ENCODE data around the gene ASMTL.

The ASMTL gene

DNA sequence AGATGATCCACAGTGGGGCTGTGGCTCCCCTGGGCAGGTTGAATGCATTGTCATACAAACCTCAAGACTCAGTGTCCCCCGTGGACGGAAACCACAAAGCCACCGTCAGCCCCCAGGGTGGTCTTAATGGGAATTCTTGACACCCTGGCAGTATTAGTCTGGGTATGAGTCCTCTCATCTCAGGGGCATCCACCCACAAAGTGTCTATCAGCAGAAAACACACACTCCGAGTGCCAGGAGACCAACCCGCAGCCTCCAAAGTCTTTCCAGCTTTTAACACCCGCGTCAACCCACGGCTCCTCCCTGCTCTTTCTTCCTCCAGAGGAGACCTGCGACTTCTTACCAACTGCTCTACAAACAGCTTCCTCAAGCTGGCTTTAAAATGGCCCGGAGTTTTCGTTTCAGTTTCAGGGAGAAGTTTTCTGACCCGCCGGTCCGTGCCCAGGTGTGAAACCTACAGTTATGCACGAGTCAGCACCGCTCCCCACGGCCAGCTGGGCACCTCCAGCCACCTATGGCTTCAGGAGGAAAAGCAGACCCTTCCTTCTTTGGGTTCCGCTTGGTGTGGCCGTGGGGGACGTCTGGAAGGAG lies 14.4 kb upstream of the ASMTL start:
- peak overlapping the region; percentile 65 to 98 (median 91) for H3K4me2 ChIP-seq
- peaks cover 91 to 94% (median 92%) of the 10 kb centered on the region in 10 experiments for H3K4me1 ChIP-seq
- peaks cover 0 to 92% (median 90%) of the 10 kb centered on the region in 11 experiments; a peak in 18 of 22 replicates for H4K20me1 ChIP-seq
- no peaks in the 10 kb centered on the region for H3K27me3 ChIP-seq
- no peak for TF ChIP-seq Cebpa-rat (IDR thresholded peaks at IDR 0.05)
- peak overlapping the region; percentile 31 to 76 (median 58); a peak in 20 of 22 replicates for H3K9ac ChIP-seq
- no peaks in the 10 kb centered on the region for H3K9me3 ChIP-seq (replicated peaks in 1 of 11)
- peaks cover 10 to 59% (median 49%) of the 10 kb centered on the region in 11 experiments; a peak in 21 of 22 replicates for H3K36me3 ChIP-seq
- peak overlapping the region; percentile 5 to 56 (median 31); a peak in 16 of 20 replicates for H3K4me3 ChIP-seq
- peak overlapping the region; percentile 51 to 78 (median 70); a peak in 21 of 22 replicates for H3K27ac ChIP-seq

DNA sequence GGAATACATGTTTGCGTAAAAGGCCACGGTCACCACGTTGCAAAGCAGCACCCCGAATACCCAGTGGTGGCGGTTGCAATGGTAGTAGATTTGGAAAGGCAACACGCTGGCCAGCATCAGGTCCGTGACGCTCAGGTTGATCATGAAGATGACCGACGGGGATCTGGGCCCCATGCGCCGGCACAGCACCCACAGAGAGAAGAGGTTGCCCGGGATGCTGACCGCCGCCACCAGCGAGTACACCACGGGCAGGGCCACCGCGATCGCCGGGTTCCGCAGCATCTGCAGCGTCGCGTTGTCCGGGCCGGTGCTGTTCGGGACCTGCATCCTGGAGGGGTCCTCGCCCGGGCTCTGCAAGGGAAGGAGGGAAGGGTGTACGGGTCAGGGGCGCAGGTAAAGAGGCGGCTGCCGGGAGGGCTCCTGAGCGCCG lies 13.5 kb upstream of the ASMTL start:
- peak overlapping the region in 1 of 10 experiments; percentile 5; a peak in 1 of 20 replicates for H3K4me3 ChIP-seq
- peaks cover 0 to 85% (median 82%) of the 10 kb centered on the region in 11 experiments; a peak in 18 of 22 replicates for H4K20me1 ChIP-seq
- H3K4me2 ChIP-seq = peak overlapping the region; percentile 82 to 95 (median 88)
- no peak overlapping the region for H3K9ac ChIP-seq
- H3K27me3 ChIP-seq = no peaks in the 10 kb centered on the region
- no peak for TF ChIP-seq Cebpa-rat (IDR thresholded peaks at IDR 0.05)
- H3K9me3 ChIP-seq (replicated peaks in 1 of 11) = no peaks in the 10 kb centered on the region
- H3K27ac ChIP-seq = no peak overlapping the region
- peaks cover 10 to 59% (median 49%) of the 10 kb centered on the region in 11 experiments; a peak in 21 of 22 replicates for H3K36me3 ChIP-seq
- peaks cover 83 to 89% (median 84%) of the 10 kb centered on the region in 10 experiments for H3K4me1 ChIP-seq

DNA sequence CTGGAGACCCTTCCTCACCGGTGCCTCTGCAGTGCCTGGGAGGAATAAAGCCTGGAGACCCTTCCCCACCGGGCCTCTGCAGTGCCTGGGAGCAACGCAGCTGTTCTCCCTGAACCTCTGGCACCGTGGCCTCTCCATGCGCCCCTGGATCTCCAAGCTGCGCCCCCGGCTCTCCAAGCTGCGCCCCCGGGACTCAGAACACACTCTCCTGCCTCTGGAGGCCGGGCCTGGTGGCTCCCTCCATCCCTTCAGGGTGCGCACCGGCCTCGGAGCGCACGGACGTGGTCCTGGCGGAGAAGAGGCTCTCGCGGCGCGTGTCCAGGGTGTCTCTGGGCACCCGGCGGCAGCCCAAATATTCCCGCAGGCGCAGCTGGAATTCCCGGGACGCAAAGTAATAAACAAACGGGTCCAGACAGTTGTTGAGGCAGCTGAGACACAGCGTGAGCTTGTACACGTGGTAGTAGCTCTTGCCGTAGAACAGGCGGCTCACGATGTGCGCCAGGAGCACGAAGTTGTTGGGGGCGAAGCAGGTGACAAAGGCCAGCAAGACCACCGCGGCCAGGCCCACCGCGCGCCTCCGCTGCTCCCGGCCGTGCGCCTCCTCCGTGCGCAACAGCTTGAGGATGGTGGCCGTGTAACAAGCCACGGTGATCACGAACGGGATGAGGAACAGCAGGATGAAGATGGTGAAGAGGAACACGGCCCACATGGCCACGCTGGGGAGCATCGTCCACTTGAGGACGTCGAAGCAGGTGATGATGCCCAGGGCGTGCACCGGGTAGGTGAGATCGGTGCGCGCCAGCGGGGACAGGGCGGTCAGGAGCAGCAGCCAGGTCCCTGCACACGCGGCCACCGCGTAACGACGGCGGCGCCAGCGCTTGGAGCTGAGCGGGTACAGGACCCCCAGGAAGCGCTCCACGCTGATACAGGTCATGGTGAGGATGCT lies 12.8 kb upstream of the ASMTL start:
- Histone ChIP-seq H3K9ac (peak overlapping the region; percentile 4 to 61 (median 47); a peak in 17 of 22 replicates), H3K27me3 (no peaks in the 10 kb centered on the region)

GRCh38 chrX:1464971-1465285 lies 12.2 kb upstream of the ASMTL start:
- Histone ChIP-seq H3K4me3 (peak overlapping the region in 8 of 10 experiments; percentile 11 to 25 (median 19); a peak in 10 of 20 replicates), H4K20me1 (peaks cover 0 to 83% (median 69%) of the 10 kb centered on the region in 11 experiments; a peak in 18 of 22 replicates), H3K4me1 (peaks cover 70 to 83% (median 71%) of the 10 kb centered on the region in 10 experiments), H3K36me3 (peaks cover 10 to 57% (median 49%) of the 10 kb centered on the region in 11 experiments; a peak in 21 of 22 replicates), H3K4me2 (peak overlapping the region; percentile 82 to 95 (median 88)), H3K27me3 (no peaks in the 10 kb centered on the region), H3K9me3 (replicated peaks in 1 of 11) (no peaks in the 10 kb centered on the region), H3K9ac (peak overlapping the region; percentile 4 to 61 (median 47); a peak in 17 of 22 replicates), H3K27ac (peak overlapping the region in 8 of 11 experiments; percentile 7 to 49 (median 30); a peak in 10 of 22 replicates)
- TF ChIP-seq Cebpa-rat (IDR thresholded peaks at IDR 0.05) = no peak

More for the DNA sequence above, 12.8 kb upstream of the ASMTL start:
- Histone ChIP-seq H3K4me3 (peak overlapping the region in 7 of 10 experiments; percentile 11 to 25 (median 19); a peak in 9 of 20 replicates), H3K27ac (peak overlapping the region in 8 of 11 experiments; percentile 19 to 49 (median 32); a peak in 11 of 22 replicates), H3K9me3 (replicated peaks in 1 of 11) (no peaks in the 10 kb centered on the region), H4K20me1 (peaks cover 0 to 85% (median 75%) of the 10 kb centered on the region in 11 experiments; a peak in 18 of 22 replicates), H3K36me3 (peaks cover 10 to 57% (median 49%) of the 10 kb centered on the region in 11 experiments; a peak in 21 of 22 replicates), H3K4me2 (peak overlapping the region; percentile 82 to 95 (median 88)), H3K4me1 (peaks cover 76 to 88% (median 77%) of the 10 kb centered on the region in 10 experiments)
- no peak for TF ChIP-seq Cebpa-rat (IDR thresholded peaks at IDR 0.05)

DNA sequence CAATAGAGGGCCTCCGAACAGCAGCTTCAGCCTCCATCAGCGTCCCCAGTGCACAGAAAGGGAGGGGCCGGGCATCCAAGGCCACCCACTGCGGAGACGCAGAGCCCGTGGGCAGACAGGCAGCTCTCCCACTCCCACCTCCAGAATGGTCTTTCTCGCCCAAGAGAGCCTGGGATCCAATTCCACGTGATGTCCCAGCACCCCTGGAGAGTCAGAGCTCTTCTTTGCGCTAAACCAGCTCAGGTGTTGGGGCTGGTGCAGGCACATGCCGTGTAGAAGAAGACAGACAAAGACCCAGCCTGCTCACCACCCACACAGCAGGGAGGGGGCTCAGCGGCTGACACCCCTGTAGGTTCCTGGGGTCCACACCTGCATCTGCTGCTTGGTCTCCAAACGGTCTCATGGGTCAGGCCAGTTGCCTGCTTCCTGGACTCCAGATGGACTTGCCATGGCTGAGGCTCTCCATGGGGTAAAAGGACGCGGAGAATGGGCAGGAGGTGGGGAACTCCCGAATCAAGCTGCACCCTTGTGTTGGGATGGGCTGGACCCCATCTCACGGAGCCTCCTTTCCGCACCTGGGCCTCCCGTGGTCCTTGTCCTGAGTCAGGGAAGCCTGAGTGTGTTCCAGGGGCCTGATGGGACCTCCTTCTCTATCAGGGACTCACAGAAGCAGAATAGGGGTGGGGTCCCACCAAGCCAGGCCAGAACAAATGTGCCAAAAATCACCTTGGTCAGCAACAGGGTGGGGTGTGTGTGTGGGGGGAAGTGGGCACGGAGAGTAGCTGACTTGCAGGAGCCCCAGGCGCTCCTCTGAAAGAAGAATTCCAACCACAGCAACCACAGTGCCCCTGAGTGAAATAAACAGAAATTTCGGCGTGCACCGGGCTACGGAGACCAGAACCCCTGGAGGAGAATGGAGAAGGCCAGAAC lies 11.6 kb upstream of the ASMTL start:
- Histone ChIP-seq H3K27ac (peak overlapping the region in 6 of 11 experiments; percentile 21 to 59 (median 43); a peak in 8 of 22 replicates), H3K4me3 (peak overlapping the region in 6 of 10 experiments; percentile 17 to 25 (median 21); a peak in 9 of 20 replicates), H3K4me2 (peak overlapping the region; percentile 82 to 95 (median 88)), H3K4me1 (peaks cover 64 to 76% (median 65%) of the 10 kb centered on the region in 10 experiments), H4K20me1 (peaks cover 0 to 77% (median 63%) of the 10 kb centered on the region in 11 experiments; a peak in 18 of 22 replicates), H3K36me3 (peaks cover 10 to 57% (median 49%) of the 10 kb centered on the region in 11 experiments; a peak in 21 of 22 replicates), H3K9ac (peak overlapping the region; percentile 4 to 61 (median 47); a peak in 12 of 22 replicates), H3K27me3 (no peaks in the 10 kb centered on the region), H3K9me3 (replicated peaks in 1 of 11) (no peaks in the 10 kb centered on the region)
- TF ChIP-seq Cebpa-rat (IDR thresholded peaks at IDR 0.05) = no peak

GRCh38 chrX:1463581-1463980 lies 10.9 kb upstream of the ASMTL start:
- Histone ChIP-seq H3K4me1 (peaks cover 60 to 73% (median 61%) of the 10 kb centered on the region in 10 experiments), H3K36me3 (peaks cover 10 to 57% (median 49%) of the 10 kb centered on the region in 11 experiments; a peak in 21 of 22 replicates)

DNA sequence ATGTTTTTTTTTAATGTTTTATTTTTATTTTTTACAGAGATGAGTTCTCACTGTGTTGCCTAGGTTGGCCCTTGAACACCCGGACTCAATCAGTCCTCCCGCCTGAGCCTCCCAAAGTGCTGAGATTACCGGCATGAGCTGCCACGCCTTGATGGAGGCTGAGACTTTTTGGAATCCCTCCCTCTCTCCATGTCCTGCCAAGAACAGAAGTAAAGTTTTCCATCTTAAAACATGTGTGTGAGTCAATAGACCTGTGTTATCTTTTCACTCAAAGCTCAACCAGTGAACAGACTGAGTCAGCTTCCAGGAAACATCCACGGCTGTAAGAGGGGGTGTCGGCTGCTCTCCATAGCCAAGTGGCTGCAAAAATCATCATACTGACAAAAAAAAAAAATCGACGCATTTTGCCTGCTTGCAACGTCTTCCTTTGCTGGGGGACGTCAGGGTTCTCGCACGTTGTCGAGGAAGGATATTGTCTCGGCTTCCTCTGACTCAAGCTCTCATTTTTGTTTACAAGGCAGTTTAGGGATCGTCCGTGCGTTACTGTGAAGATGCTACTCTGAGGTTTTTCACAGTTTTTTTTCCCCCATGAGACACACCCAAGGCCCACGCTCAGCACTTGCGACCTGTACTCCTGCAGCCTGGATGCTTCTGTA lies 10.0 kb upstream of the ASMTL start:
- Histone ChIP-seq H3K4me2 (peak overlapping the region; percentile 82 to 95 (median 88)), H4K20me1 (peaks cover 0 to 67% (median 53%) of the 10 kb centered on the region in 11 experiments; a peak in 18 of 22 replicates), H3K4me1 (peaks cover 53 to 65% (median 53%) of the 10 kb centered on the region in 10 experiments), H3K36me3 (peaks cover 10 to 52% (median 44%) of the 10 kb centered on the region in 11 experiments; a peak in 21 of 22 replicates), H3K9me3 (replicated peaks in 1 of 11) (no peaks in the 10 kb centered on the region), H3K27me3 (no peaks in the 10 kb centered on the region), H3K27ac (peak overlapping the region in 10 of 11 experiments; percentile 4 to 70 (median 30); a peak in 12 of 22 replicates), H3K9ac (peak overlapping the region in 9 of 11 experiments; percentile 2 to 57 (median 44); a peak in 11 of 22 replicates), H3K4me3 (peak overlapping the region in 2 of 10 experiments; percentile 10 to 25; a peak in 3 of 20 replicates)
- TF ChIP-seq Cebpa-rat (IDR thresholded peaks at IDR 0.05) = no peak

More at GRCh38 chrX:1463581-1463980, 10.9 kb upstream of the ASMTL start:
- peak overlapping the region in 5 of 11 experiments; percentile 21 to 70 (median 47); a peak in 7 of 22 replicates for H3K27ac ChIP-seq
- peak overlapping the region in 7 of 11 experiments; percentile 2 to 57 (median 29); a peak in 7 of 22 replicates for H3K9ac ChIP-seq
- H3K4me2 ChIP-seq = peak overlapping the region; percentile 82 to 95 (median 88)
- no peak for TF ChIP-seq Cebpa-rat (IDR thresholded peaks at IDR 0.05)
- H4K20me1 ChIP-seq = peaks cover 0 to 74% (median 60%) of the 10 kb centered on the region in 11 experiments; a peak in 18 of 22 replicates
- no peaks in the 10 kb centered on the region for H3K27me3 ChIP-seq
- H3K9me3 ChIP-seq (replicated peaks in 1 of 11) = no peaks in the 10 kb centered on the region
- peak overlapping the region in 1 of 10 experiments; percentile 25; a peak in 2 of 20 replicates for H3K4me3 ChIP-seq
